ENCODE data around the gene CKS2.

- TF ChIP-seq FOXA1 (IDR thresholded peaks at IDR 0.05), result no peak
- TF ChIP-seq TARDBP (IDR thresholded peaks at IDR 0.05), result no peak
- TF ChIP-seq SP1 (IDR thresholded peaks at IDR 0.05), result no peak
- no peak for TF ChIP-seq CTBP1 (IDR thresholded peaks at IDR 0.05; ENCODE audit: borderline replicate concordance)
- no peak for TF ChIP-seq ZNF384 (IDR thresholded peaks at IDR 0.05)
- TF ChIP-seq L3MBTL2 (conservative IDR thresholded peaks at IDR 0.05), result no peak
- no peak for TF ChIP-seq SUZ12 (IDR thresholded peaks at IDR 0.05)
- TF ChIP-seq FOXM1 (IDR thresholded peaks at IDR 0.05; ENCODE audit: borderline replicate concordance), result no peak
- TF ChIP-seq BHLHE40 (IDR thresholded peaks at IDR 0.05; ENCODE audit: borderline replicate concordance), result no peak
Observed at GRCh38 chr9:89349607-89350006, 38.6 kb downstream of the CKS2 start.

All from HEK293T (cell line).